VCaP (cell line): ENCODE data around the gene SUSD2.

Experiments
- H3K27ac ChIP-seq: fragments of 450-650 bp; 2 replicates; pipeline ENCODE4 v1.5.1; 2017
- TF ChIP-seq, protein P1 (sequence below): fragments of 450-650 bp; conservative IDR thresholded peaks from 2 replicates; pipeline ENCODE4 v1.5.1; 2017; ENCODE audit warnings: mild to moderate bottlenecking, moderate library complexity

The SUSD2 gene

DNA sequence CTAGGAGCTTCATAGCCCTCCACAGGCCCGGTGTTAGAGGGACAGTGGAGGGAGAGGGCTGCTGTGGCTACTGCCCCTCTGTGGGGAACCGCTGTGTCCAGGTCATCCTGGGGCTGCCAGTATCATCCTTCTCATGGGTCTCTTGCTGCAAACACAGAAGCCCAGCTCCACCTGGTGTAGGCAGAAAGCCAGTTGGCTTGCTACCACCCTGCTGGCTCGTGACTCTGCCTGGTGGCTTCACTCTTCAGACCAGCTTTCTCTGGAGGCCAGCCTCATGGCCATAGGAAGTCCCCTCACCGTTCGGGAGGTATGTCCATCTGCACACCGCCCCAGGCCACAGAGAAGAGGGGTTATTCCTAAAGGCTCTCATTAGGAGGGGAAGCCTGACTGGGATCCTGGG is 19.4 kb upstream of the SUSD2 start:
- H3K27ac ChIP-seq = peak overlapping the region; percentile 18; the same call in 1 of the 2 replicates
- TF ChIP-seq, protein P1, sequence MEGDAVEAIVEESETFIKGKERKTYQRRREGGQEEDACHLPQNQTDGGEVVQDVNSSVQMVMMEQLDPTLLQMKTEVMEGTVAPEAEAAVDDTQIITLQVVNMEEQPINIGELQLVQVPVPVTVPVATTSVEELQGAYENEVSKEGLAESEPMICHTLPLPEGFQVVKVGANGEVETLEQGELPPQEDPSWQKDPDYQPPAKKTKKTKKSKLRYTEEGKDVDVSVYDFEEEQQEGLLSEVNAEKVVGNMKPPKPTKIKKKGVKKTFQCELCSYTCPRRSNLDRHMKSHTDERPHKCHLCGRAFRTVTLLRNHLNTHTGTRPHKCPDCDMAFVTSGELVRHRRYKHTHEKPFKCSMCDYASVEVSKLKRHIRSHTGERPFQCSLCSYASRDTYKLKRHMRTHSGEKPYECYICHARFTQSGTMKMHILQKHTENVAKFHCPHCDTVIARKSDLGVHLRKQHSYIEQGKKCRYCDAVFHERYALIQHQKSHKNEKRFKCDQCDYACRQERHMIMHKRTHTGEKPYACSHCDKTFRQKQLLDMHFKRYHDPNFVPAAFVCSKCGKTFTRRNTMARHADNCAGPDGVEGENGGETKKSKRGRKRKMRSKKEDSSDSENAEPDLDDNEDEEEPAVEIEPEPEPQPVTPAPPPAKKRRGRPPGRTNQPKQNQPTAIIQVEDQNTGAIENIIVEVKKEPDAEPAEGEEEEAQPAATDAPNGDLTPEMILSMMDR = no peak

- TF ChIP-seq, protein P1 = no peak
- H3K27ac ChIP-seq = no peak overlapping the region; the same call in 1 of the 2 replicates
These were observed 18.9 kb upstream of the SUSD2 start for GRCh38 chr22:24162436-24162835.

GRCh38 chr22:24164243-24164642 is 17.0 kb upstream of the SUSD2 start:
- H3K27ac ChIP-seq = no peak overlapping the region
- TF ChIP-seq, protein P1 = no peak

DNA sequence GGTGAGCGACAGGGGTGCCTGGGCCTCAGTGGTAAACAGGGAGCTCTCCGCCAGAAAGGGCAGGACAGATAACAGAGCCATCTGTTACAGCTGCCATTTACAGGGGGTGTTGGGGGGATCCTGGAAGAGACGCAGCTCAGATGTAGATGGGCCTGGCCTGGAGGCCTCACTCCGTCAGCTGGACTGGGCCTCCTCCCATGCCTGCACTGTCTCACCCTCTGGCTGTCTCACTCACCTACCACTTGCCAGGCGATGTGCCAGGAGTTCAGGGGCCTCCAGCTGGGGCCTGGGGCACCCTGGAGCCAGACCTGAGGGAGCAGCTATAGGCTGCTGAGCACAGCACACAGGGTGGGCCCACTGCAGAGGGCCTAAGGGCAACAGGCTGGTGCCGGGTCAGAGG is 16.3 kb upstream of the SUSD2 start:
- no peak overlapping the region for H3K27ac ChIP-seq
- TF ChIP-seq, protein P1 = no peak

DNA sequence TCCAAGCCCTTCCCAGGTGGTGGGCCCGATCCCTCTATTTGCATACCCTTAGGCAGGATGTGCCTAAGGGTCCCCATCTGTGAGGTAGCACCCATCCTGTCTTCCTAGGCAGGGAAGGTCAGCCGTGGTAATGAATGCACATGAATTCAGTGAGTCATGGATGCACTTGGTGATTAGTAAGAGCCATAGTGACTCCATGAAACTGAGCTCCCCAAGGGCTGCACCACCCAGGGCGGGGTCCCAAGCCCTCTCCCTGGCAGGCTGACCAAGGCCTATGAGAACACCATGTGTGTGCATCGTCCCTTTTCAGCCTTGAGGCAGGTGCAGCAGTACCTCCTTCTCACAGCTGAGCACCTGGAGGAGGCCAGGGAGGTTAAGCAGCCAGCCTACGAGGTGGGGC is 15.6 kb upstream of the SUSD2 start:
- TF ChIP-seq, protein P1 = no peak

GRCh38 chr22:24166811-24167210 is 14.5 kb upstream of the SUSD2 start:
- TF ChIP-seq, protein P1 = no peak
- H3K27ac ChIP-seq = no peak overlapping the region

More for the DNA sequence above, 15.6 kb upstream of the SUSD2 start:
- H3K27ac ChIP-seq = no peak overlapping the region

GRCh38 chr22:24169439-24170058 is 11.7 kb upstream of the SUSD2 start:
- no peak overlapping the region for H3K27ac ChIP-seq

More at GRCh38 chr22:24169439-24170058, 11.7 kb upstream of the SUSD2 start:
- TF ChIP-seq, protein P1 = no peak
